Mesodermal cell (in vitro differentiated cells): ENCODE data around the gene ARID1B.

Experiments
- H3K27ac ChIP-seq: 2 replicates; pipeline ENCODE4 v1.7.0; 2013; ENCODE audit warnings: mild to moderate bottlenecking, low read depth, low read length, moderate library complexity; ENCODE audit not compliant: severe bottlenecking
- H3K36me3 ChIP-seq: 2 replicates; pipeline ENCODE4 v1.7.1; 2013; ENCODE audit warnings: mild to moderate bottlenecking, low read length, moderate library complexity; ENCODE audit not compliant: control insufficient read depth, insufficient read depth
- H3K4me1 ChIP-seq: one replicate; pipeline ENCODE4 v1.7.1; 2013; ENCODE audit warnings: mild to moderate bottlenecking, low read length; ENCODE audit not compliant: insufficient read depth, control insufficient read depth, poor library complexity, severe bottlenecking
- H3K4me3 ChIP-seq: 2 replicates; pipeline ENCODE4 v1.7.0; 2013; ENCODE audit warnings: low read length, control low read depth, mild to moderate bottlenecking; ENCODE audit not compliant: insufficient read depth, poor library complexity, severe bottlenecking; ENCODE audit errors: extremely low read depth
- H3K9me3 ChIP-seq: 2 replicates; pipeline ENCODE4 v1.7.1; 2013; ENCODE audit warnings: mild to moderate bottlenecking, low read length, moderate library complexity; ENCODE audit not compliant: control insufficient read depth
- WGBS, 2 experiments: methylation state at CpG; one replicate each; pipeline ENCODE4 v1.1.5; 2013; ENCODE audit warnings: missing lambda C conversion rate in 2 of 2; ENCODE audit not compliant: insufficient coverage in 2 of 2; 5-methylcytosine and 5-hydroxymethylcytosine counted together

ARID1B gene

DNA sequence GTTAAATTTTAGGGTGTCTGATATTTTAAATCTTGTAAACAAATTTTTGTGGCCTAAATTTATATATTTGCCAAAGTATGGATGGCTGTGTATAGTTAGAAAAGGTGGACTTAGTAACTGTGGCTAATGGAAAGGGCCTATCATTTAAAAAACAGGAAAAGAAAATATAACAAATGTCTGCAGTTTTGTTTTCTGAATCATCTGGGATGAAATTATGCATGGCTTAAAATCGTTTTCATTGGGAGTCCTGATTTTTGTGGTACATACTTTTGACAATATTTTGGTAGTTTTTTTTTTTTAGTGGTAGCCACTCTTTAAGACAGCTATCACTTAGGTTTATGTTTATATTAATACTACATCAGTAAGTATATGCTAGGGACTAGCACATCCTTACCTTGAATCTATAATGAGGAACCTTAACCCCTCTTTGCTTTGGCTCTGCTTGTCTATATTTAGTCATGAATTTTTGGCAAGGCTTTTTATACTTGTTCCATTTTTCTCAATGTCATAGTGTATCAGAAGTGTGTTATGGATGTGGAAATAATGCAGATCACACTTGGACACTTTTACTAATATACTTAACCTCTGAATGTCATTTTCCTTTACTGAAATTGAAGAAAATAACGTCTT lies 5.6 kb downstream of the ARID1B start:
- H3K9me3 ChIP-seq, result no peaks in the 10 kb centered on the region
- no peak overlapping the region for H3K27ac ChIP-seq
- 0% methylated on average over 1 of the region's 2 CpGs for WGBS, 2 experiments
- no peak overlapping the region for H3K4me3 ChIP-seq
- peaks cover 9% of the 10 kb centered on the region for H3K36me3 ChIP-seq
- H3K4me1 ChIP-seq, result peaks cover 10% of the 10 kb centered on the region

DNA sequence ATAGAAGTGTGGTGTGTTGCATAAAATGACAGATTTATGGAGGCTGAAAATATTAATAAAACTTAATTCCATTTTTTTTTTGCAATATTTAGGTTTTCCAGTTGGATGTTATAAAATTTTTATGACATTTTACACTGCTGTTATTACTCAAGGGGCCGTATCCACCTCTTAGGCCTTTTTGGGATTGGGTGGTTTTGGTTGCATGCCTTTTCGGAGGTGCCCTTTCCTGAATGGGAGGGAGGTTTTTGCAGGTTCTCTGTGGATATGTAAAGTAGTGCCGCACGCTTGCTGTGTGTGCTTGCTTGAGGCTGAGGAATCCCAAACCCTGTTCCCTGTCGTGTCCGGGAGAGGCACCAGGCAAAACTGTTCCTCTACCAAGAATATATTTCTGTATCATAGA lies 6.8 kb downstream of the ARID1B start:
- Histone ChIP-seq H3K36me3 (peaks cover 9% of the 10 kb centered on the region), H3K4me3 (no peak overlapping the region), H3K4me1 (peaks cover 10% of the 10 kb centered on the region), H3K27ac (no peak overlapping the region), H3K9me3 (no peaks in the 10 kb centered on the region)
- WGBS, 2 experiments, result 10 to 40% methylated on average over 1 to 2 of the region's 6 CpGs

DNA sequence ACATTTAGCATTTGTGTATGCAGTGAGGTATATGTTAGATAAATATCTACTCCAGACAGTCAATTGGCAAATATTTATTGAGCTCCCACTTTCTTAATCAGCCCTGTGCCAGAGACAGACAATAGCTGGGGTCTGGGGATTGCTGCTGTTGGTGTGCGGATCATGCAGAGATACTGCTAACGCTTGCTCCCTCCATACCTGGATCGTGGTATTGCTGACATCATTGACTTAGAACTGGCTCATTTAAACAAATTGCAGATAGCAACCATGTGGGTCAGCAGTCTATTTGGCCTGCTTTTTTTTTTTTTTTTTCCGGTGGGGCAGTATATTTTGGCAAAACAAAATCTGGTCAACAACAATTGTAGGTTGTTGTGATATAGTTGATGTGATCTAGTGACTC lies 9.5 kb downstream of the ARID1B start:
- Histone ChIP-seq H3K4me3 (no peak overlapping the region), H3K4me1 (peaks cover 12% of the 10 kb centered on the region), H3K27ac (no peak overlapping the region), H3K36me3 (peaks cover 9% of the 10 kb centered on the region), H3K9me3 (no peaks in the 10 kb centered on the region)
- 90 to 92% methylated on average over 3 of the region's 4 CpGs for WGBS, 2 experiments

DNA sequence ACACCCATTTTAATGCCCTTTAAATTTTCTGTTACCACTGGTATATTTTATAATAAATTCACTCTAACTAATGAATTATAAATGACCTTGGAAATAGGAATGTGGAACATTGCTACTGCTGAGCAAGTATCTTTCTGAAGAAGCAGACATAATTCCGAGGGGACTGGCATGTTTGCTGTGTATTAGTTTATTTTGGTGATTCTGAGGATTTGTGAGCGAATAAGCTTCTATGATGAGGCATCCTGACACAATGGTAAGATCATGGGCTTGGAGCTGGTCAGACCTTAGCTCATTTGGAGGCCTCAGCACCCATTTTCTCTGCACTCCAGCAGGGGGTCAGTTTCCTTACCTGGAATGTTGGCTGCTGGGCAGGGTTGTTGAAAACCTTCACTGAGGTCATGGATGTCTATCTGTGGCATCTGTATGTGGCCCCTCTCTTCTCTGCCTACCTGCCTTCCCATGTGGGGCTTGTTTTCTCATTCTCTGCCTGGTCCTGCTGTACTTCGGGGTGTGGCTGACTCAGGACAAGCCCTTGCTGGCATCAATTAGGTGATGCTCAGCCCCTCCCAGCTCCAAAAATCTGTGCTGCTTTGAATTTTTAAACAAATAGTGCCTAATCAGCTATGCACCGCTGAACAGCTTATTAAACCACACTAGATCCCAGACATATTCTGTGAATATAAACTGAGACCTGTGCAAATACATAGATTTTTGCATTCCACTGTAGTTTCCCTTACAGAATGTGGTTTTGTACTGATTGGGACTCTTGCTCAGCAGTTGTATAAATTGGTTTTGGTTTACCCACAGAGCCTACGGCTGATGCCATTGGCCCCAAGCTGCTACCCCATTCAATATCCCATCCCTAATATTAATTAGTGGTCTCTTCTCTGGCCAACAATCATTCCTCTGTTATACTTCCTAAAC lies 10.7 kb downstream of the ARID1B start:
- peaks cover 9% of the 10 kb centered on the region for H3K36me3 ChIP-seq
- WGBS, 2 experiments, result 97 to 100% methylated on average over 3 to 4 of the region's 5 CpGs
- H3K4me1 ChIP-seq, result peaks cover 12% of the 10 kb centered on the region

DNA sequence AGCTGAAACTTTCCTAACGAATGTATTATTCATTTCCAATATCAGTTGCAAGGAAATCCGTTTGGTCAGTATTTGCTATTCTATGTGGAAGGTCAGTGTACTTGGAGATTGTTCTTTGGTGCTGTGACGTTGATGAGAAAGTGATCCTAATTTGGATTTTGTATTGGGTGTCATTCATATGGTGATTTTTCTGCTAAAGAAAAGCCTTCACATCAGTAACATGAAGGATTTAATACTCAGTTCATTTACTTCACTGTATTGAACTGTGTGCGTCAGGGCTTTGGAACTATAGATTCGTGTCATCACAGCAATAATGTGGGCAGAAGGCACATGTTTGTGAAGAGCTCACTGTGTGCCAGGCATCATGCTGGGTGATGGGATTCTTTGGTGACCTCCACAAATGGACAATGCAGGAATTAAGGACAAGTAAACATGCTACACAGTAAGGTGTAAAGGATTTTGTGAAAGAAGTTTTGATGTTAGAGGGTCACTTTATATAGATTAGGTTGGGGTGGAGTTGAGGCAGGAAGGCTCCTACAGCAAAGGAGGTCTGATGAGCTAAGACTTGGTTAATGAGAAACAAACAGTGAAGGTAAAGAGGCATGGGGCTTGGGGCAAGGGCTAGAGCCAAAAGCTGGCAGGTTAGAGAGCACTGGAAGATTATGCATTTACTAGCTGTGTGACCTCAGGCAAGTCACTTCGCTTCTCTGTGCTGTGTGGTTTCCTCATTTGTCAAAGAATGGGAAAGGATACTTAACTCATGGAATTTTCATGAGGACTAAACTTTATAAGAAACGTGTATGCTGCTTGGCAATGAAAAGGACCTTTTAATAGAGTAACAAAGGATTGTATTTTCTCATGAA lies 12.1 kb downstream of the ARID1B start:
- Histone ChIP-seq H3K36me3 (peaks cover 9% of the 10 kb centered on the region), H3K9me3 (no peaks in the 10 kb centered on the region), H3K4me3 (no peak overlapping the region), H3K4me1 (peaks cover 16% of the 10 kb centered on the region), H3K27ac (no peak overlapping the region)
- 87 to 95% methylated on average over 2 to 3 of the region's 7 CpGs for WGBS, 2 experiments

More for the DNA sequence above, 10.7 kb downstream of the ARID1B start:
- Histone ChIP-seq H3K4me3 (no peak overlapping the region), H3K27ac (no peak overlapping the region), H3K9me3 (no peaks in the 10 kb centered on the region)

DNA sequence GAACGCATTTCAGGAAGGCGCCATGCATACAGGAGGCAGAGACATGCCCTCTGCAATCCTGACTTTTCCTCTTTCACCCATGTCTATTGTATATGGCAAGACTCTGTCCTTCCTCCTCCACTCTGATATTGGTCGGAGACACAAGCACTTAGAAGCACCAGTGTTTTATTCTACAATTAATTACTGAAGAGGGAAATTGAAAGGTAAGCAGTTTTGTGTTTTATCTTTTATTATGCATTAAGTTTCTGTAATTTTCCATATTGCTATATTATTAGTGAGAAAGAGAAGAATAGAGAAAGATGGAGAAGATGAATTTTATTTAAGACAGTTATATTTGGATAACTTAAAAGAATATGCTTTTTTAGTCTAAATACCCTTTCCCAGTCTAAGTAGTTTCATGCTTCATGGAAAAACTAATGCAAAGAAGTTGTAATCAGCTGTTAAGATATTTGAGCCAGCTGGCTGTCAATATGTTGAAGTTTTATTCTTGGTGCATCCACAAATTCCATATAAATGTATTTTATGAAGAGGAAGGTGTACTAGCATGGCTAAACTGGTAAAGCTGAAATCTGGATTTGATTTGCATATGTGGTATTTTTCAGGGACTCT lies 13.6 kb downstream of the ARID1B start:
- Histone ChIP-seq H3K9me3 (no peaks in the 10 kb centered on the region), H3K4me3 (no peak overlapping the region), H3K27ac (no peak overlapping the region), H3K36me3 (no peaks in the 10 kb centered on the region), H3K4me1 (peaks cover 19% of the 10 kb centered on the region)
- WGBS, 2 experiments, result 83 to 88% methylated on average over 2 of the region's 3 CpGs

DNA sequence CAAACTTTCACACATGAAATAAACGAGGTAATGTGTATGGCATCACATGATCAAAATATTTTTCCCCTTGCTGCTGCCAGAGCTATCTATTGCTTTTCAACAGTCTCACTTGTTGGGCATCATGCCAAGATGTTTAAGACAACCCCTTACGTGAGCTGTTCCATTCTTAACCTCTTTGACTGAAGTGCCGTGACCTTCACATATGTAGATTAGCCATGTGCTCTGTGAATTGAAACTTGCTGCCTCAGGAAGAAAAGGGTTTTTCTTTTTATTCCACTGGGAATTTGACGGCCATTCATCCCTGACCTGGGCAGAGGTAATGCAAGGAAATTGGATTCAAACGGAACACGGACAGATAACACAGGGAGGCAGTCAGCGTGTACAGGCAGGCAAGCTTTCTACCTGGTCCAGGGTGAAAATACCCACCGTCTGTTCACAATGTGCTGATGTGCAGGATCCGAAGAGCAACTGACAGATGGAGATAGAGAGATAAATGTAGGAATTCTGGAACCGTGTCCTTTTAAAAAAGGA lies 14.2 kb downstream of the ARID1B start:
- H3K9me3 ChIP-seq, result no peaks in the 10 kb centered on the region
- peaks cover 13% of the 10 kb centered on the region for H3K4me1 ChIP-seq
- no peaks in the 10 kb centered on the region for H3K36me3 ChIP-seq
- H3K4me3 ChIP-seq, result no peak overlapping the region
- 52 to 56% methylated on average over 9 of the region's 10 CpGs for WGBS, 2 experiments
- no peak overlapping the region for H3K27ac ChIP-seq

DNA sequence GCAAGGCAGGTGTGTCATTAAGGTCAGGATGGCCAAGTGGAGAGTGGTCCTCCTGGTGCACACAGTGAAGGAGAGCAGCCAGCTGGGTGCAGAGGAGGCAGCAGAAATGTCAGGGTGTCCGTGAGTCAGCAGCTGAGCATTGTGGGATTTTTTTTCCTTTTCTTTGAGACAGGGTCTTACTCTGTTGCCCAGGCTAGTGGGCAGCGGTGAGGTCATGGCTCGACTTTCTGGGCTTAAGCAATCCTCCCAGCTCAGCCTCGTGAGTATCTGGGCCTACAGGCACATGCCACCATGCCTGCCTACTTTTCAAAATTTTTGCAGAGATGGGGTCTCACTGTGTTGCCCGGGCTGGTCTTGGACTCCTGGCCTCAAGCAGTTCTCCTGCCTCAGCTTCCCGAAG lies 16.0 kb downstream of the ARID1B start:
- H3K4me1 ChIP-seq, result peaks cover 15% of the 10 kb centered on the region
- no peak overlapping the region for H3K27ac ChIP-seq
- no peak overlapping the region for H3K4me3 ChIP-seq
- peaks cover 13% of the 10 kb centered on the region for H3K36me3 ChIP-seq
- WGBS, 2 experiments, result 89 to 96% methylated on average over 6 of the region's 6 CpGs
- H3K9me3 ChIP-seq, result no peaks in the 10 kb centered on the region

DNA sequence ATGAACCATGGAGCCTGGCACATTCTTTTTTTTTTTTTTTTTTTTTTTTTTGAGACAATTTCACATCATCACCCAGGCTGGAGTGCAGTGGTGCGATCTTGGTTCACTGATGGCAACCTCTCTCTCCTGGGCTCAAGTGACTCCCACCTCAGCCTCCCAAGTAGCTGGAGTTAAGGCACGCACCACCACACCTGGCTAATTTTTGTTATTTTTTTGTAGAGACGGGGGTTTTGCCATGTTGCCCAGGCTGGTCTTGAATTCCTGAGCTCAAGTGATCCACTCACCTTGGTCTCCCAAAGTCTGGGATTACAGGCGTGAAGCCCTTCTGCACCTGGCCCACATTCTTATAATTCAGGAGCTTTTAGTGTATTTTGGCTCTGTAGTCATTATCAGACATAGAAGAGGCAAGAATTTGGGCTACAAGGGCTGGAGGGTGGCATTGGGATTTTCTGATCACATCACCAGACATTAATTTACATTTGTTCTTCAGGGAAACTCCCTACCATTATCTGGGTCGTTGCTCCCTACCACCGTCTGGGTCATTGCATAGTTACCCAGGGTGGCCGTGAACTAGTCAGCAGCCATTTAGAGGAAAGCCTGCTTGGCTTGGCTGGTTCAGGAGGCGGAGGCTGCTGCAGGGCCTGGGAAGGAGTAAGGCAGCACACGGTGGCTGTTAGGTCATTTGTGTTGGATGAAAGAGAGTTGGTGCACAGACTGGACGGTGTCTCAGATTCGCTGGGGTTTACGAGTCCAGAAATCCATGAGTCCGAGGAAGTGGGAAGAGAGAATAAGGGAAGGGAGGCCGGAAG lies 17.6 kb downstream of the ARID1B start:
- Histone ChIP-seq H3K4me1 (peaks cover 15% of the 10 kb centered on the region), H3K27ac (no peak overlapping the region), H3K36me3 (peaks cover 16% of the 10 kb centered on the region), H3K4me3 (no peak overlapping the region), H3K9me3 (no peaks in the 10 kb centered on the region)
- WGBS, 2 experiments, result 70 to 82% methylated on average over 8 to 11 of the region's 14 CpGs
